Activated CD4-positive, alpha-beta T cell treated with anti-CD3 and anti-CD28 coated beads, Interleukin-2, amount 10 ng/mL, durations not matched to agents 7 days and 5 days (primary cell): ENCODE data around the gene ZNF610. TPM values are rescaled to one million over a fixed set of nuclear protein-coding genes. Genes with fewer than 3 reads are reported as not detected.
"Not testable (repeated sequence)": the region's sequence is repeated elsewhere in the genome, so short reads cannot be mapped to it uniquely, and the experiment has no call there.

Experiments used
- CTCF ChIA-PET: fragments of 350-600 bp; sonication (Branson Sonifier 250); formaldehyde crosslinking; loops from one replicate; lab custom pipeline; 2021; ENCODE audit warnings: antibody characterized with exemption; lab: Charles Lee
- POLR2A ChIA-PET: fragments of 350-600 bp; sonication (Branson Sonifier 250); formaldehyde crosslinking; loops from one replicate; lab custom pipeline; 2021; ENCODE audit warnings: antibody characterized with exemption; lab: Charles Lee
- DNase-seq: peaks from one replicate; pipeline ENCODE4 v3.0.0-alpha.2; 2020
- H3K27ac Mint-ChIP-seq: one replicate; pipeline ENCODE4 v1.8.0; 2021; ENCODE audit warnings: mild to moderate bottlenecking, moderate library complexity, mixed read lengths
- H3K27me3 Mint-ChIP-seq: one replicate; pipeline ENCODE4 v1.8.0; 2021; ENCODE audit warnings: mixed read lengths
- H3K36me3 Mint-ChIP-seq: one replicate; pipeline ENCODE4 v1.8.0; 2021; ENCODE audit warnings: low read depth, mixed read lengths
- H3K4me1 Mint-ChIP-seq: one replicate; pipeline ENCODE4 v1.8.0; 2021; ENCODE audit warnings: mixed read lengths
- H3K4me3 Mint-ChIP-seq: one replicate; pipeline ENCODE4 v1.8.0; 2021; ENCODE audit warnings: mild to moderate bottlenecking, moderate library complexity, mixed read lengths
- H3K9me3 Mint-ChIP-seq: one replicate; pipeline ENCODE4 v1.8.0; 2021; ENCODE audit warnings: mixed read lengths
- total RNA-seq, 2 experiments: library from RNA; stranded (reverse); gene quantifications; one replicate each; pipeline ENCODE4 v1.2.3, GENCODE V29; 2021

Gene ZNF610
- 1 to 10 TPM; 2.1 to 2.8 TPM for total RNA-seq

DNA sequence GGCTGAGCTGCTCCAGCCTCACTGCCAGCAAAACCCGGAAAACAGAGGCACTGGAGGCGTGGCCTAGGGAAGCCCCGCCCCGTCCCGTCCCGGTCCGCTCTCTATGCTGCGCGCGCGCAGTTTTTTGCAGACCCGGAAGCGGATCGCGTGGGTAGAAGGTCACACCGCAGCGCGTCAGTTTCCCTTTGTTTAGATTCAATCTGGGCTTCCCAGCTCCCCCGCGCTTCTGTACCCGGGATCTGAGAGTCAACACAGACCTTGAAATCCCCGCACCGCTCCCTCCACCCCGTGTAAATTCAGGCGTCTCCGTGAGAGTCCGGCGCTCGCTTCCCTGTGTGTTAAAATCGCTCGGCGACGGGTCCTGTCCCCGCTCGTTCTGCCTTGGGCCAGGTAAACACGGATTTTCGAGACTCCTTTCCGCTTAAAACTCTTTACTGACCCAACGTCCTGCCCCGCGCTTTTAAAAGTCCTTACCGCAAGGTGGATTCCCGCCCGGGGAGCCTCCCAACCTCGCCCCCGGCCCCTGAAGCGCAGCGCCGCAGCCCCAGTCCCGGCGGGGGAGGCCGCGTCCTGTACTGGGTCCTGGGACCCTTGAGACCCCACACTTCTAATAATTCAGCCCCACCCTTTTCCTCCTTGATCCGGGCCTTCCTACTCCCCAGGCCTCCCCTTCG, at the start of gene ZNF610:
ZNF610 (plus strand) TSS at position 127 of the 674 bp plus-strand sequence. CDS start 12,930 bp downstream, outside the sequence.
- peaks cover 40% of the 10 kb centered on the region for H3K36me3 Mint-ChIP-seq
- peaks cover 56% of the 10 kb centered on the region for H3K9me3 Mint-ChIP-seq
- ChIA-PET CTCF (no interaction called here), POLR2A (no interaction called here)
- DNase-seq: peak; percentile 91
- no peaks in the 10 kb centered on the region for H3K27me3 Mint-ChIP-seq
- peak within 1 kb of the TSS; percentile 99 for H3K27ac Mint-ChIP-seq
- peak within 1 kb of the TSS; percentile 92 for H3K4me3 Mint-ChIP-seq
- peaks cover 15% of the 10 kb centered on the region for H3K4me1 Mint-ChIP-seq

DNA sequence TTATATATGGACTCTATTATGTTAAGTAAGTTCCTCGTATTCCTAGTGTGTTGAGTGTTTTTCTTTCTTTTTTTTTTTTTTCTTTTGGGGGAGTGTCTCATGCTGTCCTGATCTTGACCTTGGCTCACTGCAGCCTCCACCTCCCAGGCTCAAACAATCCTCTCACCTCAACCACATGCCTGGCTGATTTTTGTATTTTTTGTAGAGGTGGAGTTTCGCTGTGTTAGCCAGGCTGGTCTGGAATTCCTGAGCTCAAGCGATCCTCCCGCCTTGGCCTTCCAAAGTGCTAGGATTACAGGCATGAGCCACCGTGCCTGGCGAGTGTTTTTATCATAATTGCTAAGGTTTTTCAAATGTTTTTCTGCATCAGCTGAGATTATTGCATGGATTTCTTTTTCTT, 49.8 kb upstream of the ZNF610 start:
- POLR2A ChIA-PET: no interaction called here

DNA sequence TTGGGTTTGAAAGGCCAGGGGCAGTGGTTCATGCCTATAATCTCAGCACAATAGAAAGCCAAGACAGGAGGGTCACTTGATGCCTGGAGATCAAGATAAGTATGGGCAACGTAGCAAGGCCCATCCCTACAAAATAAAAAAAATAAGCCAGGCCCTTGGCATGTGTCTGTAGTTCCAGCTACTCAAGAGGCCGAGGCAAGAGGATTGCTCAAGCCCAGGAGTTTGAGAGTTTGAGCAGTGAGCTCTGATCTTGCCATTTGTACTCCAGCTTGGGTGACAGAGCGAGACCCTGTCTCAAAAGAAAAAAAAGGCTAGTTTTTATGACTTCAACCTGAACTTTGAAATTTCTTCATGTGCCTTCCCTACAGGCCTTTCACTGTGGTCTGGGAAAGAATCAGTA, 44.3 kb upstream of the ZNF610 start:
- DNase-seq: no peak
- H3K27ac Mint-ChIP-seq: no peak overlapping the region
- CTCF ChIA-PET: interaction anchor here (0.9 kb wide), 1 partner anchor 10 kb away, joined by 5 read pairs; no protein-coding TSS in a partner anchor
- peaks cover 73% of the 10 kb centered on the region for H3K36me3 Mint-ChIP-seq
- peaks cover 40% of the 10 kb centered on the region for H3K9me3 Mint-ChIP-seq
- H3K27me3 Mint-ChIP-seq: no peaks in the 10 kb centered on the region
- POLR2A ChIA-PET: no interaction called here
- peaks cover 3% of the 10 kb centered on the region for H3K4me1 Mint-ChIP-seq
- no peak overlapping the region for H3K4me3 Mint-ChIP-seq

More for the DNA sequence above, 49.8 kb upstream of the ZNF610 start:
- Mint-ChIP-seq H3K36me3 (peaks cover 94% of the 10 kb centered on the region), H3K4me1 (no peaks in the 10 kb centered on the region), H3K27me3 (no peaks in the 10 kb centered on the region), H3K9me3 (peaks cover 55% of the 10 kb centered on the region), H3K27ac (no peak overlapping the region), H3K4me3 (no peak overlapping the region)
- DNase-seq: no peak
- CTCF ChIA-PET: interaction anchor here (0.6 kb wide), 1 partner anchor 263 kb away, joined by 3 read pairs; no protein-coding TSS in a partner anchor

DNA sequence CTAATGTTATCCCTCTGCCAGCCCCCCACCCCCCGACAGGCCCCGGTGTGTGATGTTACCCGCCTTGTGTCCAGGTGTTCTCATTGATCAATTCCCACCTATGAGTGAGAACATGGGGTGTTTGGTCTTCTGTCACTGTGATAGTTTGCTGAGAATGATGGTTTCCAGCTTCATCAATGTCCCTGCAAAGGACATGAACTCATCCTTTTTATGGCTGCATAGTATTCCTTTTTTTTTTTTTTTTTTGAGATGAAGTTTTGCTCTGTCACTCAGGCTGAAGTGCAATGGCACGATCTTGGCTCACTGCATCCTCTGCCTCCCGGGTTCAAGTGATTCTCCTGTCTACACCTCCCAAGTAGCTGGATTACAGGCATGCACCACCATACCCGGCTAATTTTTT, 43.1 kb upstream of the ZNF610 start:
- peaks cover 12% of the 10 kb centered on the region for H3K4me1 Mint-ChIP-seq
- H3K27me3 Mint-ChIP-seq, CTCF ChIA-PET, H3K27ac Mint-ChIP-seq, H3K4me3 Mint-ChIP-seq, DNase-seq, POLR2A ChIA-PET: not testable (repeated sequence)
- H3K36me3 Mint-ChIP-seq: peaks cover 70% of the 10 kb centered on the region
- peaks cover 36% of the 10 kb centered on the region for H3K9me3 Mint-ChIP-seq

DNA sequence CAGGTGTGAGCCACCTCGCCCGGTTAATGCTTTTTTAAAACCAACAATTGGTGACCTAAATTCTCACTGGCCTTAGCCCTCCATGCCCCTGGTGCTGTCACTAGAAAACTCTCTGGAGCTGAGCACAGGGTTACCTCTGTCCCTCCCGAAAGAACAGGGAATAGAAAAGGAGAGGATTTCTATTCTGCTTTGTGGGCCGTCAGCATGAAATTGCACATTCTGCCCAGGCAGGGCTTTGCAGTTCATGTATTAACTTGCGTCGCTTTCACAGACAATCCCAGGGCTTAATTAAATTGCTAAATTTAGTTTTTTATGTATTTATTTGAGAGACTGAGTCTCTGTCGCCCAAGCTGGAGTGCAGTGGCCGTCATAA, 39.7 kb upstream of the ZNF610 start:
- peaks cover 74% of the 10 kb centered on the region for H3K36me3 Mint-ChIP-seq
- H3K27ac Mint-ChIP-seq: peak overlapping the region; percentile 82
- H3K4me1 Mint-ChIP-seq: peaks cover 18% of the 10 kb centered on the region
- H3K27me3 Mint-ChIP-seq: no peaks in the 10 kb centered on the region
- no peak for DNase-seq
- ChIA-PET POLR2A (no interaction called here), CTCF (no interaction called here)
- peak overlapping the region; percentile 80 for H3K4me3 Mint-ChIP-seq
- peaks cover 38% of the 10 kb centered on the region for H3K9me3 Mint-ChIP-seq

DNA sequence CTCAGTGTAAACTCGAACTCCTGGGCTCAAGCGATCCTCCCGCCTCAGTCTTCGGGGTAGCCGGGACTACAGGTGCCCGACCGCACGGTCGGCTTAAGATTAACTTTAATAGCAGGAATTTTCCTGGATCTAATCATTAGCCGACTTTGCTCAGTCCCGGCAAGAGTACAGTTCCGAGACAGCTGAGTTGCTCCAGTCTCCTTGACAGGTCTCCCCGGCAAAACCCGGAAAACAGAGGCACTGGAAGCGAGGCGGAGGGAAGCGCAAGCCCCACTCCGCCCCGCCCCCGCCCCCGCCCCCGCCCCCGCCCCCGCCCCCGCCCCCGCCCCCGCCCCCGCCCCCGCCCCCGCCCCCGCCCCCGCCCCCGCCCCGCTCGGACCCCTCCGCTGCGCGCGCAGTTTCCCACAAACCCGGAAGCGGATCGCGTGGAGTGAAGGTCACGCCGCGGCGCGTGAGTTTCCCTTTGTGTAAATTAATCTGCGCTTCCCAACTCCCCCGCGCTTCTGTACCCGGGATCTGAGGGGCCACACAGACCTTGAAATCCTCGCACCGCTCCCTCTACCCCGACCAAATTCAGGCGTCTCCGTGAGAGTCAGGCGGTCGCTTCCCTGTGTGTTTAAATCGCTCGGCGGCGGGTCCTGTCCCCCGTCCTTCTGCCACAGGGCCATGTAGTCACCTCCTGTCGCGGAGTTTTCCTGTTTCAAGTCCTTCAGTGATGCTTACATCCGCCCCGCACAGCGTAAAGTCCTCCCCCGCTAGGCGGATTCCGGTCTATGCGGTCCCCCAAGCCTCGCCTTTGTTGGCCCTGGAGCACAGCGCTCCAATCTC, 39.1 kb upstream of the ZNF610 start, which contains the start of gene ZNF480:
ZNF480 (plus strand) TSS at position 397 of the 828 bp plus-strand sequence. CDS start 3,244 bp downstream, outside the sequence.
- Mint-ChIP-seq H3K36me3 (peaks cover 74% of the 10 kb centered on the region), H3K4me3 (peak within 1 kb of the TSS; percentile 93), H3K9me3 (peaks cover 42% of the 10 kb centered on the region), H3K4me1 (peaks cover 18% of the 10 kb centered on the region), H3K27me3 (no peaks in the 10 kb centered on the region), H3K27ac (peak within 1 kb of the TSS; percentile 98)
- POLR2A ChIA-PET: no interaction called here
- peak; percentile 90 for DNase-seq
- CTCF ChIA-PET: no interaction called here

DNA sequence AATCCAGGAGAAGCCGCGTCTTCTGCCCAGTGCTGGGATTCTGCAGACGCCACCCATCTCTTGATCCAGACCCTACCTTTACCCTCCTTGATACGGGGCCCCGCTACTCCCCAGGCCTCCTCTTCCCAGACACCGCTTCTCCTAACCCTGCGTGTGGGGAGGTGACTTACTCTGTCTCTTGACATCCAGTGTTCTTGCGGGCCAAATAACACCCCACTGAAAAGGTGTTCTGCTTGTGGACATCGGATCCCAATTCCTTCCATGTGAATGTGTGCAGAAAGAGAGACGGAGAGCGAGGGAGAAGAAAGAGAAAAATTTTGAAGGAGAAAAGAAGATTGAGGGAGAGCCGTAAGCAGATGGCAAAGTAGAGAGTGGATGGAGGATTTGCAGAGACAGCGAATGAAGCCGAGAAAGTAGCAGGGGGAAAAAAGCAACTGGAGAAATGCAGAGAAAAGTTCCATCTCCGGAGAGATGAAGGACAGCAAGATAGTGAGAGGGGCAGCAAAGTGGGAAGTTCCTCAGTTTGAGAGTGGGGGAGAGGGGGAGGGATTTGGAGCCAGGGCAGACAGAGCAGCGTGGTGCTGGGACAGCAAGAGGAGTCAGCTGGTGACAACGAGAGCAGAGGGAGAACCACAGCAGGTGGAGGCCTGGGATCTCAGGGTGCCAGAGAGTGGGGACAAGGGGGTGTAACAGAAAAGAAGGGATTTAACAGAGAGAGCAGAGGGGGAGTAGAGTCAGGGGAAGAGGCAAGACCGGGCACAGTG, 38.3 kb upstream of the ZNF610 start:
- H3K27ac Mint-ChIP-seq: peak overlapping the region; percentile 98
- H3K9me3 Mint-ChIP-seq: peaks cover 44% of the 10 kb centered on the region
- POLR2A ChIA-PET: no interaction called here
- CTCF ChIA-PET: no interaction called here
- no peaks in the 10 kb centered on the region for H3K27me3 Mint-ChIP-seq
- peaks cover 77% of the 10 kb centered on the region for H3K36me3 Mint-ChIP-seq
- peak overlapping the region; percentile 93 for H3K4me3 Mint-ChIP-seq
- DNase-seq: no peak
- peaks cover 18% of the 10 kb centered on the region for H3K4me1 Mint-ChIP-seq

DNA sequence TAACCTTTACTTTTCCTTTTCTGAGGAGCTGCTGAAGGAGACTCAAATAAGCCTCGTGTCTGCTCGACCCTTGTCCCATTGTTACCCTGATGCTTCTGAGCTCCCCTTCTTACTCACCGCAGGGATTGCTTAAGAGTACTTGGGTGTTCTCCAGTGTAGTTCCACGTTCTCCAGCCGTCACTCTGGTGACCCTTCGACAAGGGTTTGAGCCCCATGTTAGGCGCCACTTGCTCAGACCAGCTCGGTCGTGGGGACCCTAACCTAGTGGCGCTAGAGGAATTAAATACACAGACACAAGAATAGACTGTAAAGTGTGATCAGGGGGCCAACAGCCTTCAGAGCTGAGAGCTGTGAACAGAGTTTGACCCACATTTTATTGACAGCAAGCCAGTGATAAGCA, 28.8 kb upstream of the ZNF610 start:
- Mint-ChIP-seq H3K4me3 (no peak overlapping the region), H3K27me3 (no peaks in the 10 kb centered on the region), H3K36me3 (peaks cover 86% of the 10 kb centered on the region), H3K9me3 (peaks cover 59% of the 10 kb centered on the region), H3K4me1 (no peaks in the 10 kb centered on the region), H3K27ac (no peak overlapping the region)
- peak; percentile 8 for DNase-seq
- CTCF ChIA-PET: interaction anchor here (0.6 kb wide), 1 partner anchor 123 kb away, joined by 3 read pairs; no protein-coding TSS in a partner anchor
- POLR2A ChIA-PET: no interaction called here

DNA sequence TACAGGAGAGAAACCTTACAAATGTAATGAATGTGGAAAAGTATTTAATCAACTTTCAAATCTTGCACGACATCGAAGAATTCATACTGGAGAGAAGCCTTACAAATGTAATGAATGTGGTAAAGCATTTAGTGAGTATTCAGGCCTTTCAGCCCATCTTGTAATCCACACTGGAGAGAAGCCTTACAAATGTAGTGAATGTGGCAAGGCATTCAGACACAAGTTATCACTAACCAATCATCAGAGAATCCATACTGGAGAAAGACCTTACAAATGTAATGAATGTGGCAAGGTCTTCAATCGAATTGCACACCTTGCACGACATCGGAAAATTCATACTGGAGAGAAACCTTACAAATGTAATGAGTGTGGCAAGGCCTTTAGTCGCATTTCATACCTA, 13.6 kb upstream of the ZNF610 start:
- no peak overlapping the region for H3K27ac Mint-ChIP-seq

DNA sequence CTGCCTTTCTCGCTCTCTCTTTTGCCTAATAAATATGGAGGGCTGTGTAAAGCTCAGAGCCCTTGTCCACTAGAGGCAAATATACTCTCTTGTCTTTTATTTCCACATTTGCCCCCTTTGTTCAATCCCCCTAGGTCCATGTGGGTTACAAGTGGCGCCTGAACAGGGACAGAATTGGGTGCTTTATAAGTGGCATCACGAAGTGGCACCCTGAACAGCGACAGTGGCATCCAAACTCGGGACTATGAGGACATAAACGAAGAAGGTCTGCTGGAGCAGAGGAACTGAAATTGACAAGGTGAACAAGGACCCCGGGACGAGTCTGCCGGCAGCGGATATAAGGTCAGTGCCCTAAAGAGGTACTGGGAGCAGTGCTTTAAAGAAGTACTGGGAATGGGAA, 4.3 kb upstream of the ZNF610 start:
- H3K36me3 Mint-ChIP-seq: peaks cover 23% of the 10 kb centered on the region
- CTCF ChIA-PET: no interaction called here
- no peak for DNase-seq
- H3K4me1 Mint-ChIP-seq: peaks cover 7% of the 10 kb centered on the region
- peaks cover 53% of the 10 kb centered on the region for H3K9me3 Mint-ChIP-seq
- no peak overlapping the region for H3K27ac Mint-ChIP-seq
- H3K27me3 Mint-ChIP-seq: no peaks in the 10 kb centered on the region
- POLR2A ChIA-PET: no interaction called here
- H3K4me3 Mint-ChIP-seq: no peak overlapping the region

More for the DNA sequence above, 13.6 kb upstream of the ZNF610 start:
- Mint-ChIP-seq H3K9me3 (peaks cover 76% of the 10 kb centered on the region), H3K4me3 (no peak overlapping the region), H3K36me3 (peaks cover 72% of the 10 kb centered on the region), H3K27me3 (no peaks in the 10 kb centered on the region), H3K4me1 (no peaks in the 10 kb centered on the region)
- ChIA-PET CTCF (no interaction called here), POLR2A (no interaction called here)
- no peak for DNase-seq

DNA sequence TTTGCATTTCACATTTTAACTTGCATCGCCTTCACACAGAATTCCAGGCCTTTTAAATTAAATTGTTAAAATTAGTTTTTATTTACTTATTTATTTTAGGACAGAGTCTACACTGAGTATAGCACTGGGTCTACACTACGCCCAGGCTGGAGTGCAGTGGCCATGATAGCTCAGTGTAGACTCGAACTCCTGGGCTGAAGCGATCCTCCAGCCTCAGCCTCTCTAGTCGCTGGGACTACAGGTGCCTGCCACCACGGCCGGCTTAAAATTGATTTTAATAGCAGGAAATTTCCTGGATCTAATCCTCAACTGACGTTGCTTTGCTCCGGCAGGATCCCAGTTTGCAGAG, 301 bp upstream of the ZNF610 start:
- CTCF ChIA-PET: no interaction called here
- POLR2A ChIA-PET: no interaction called here
- Mint-ChIP-seq H3K4me3 (peak overlapping the region; percentile 92), H3K36me3 (peaks cover 38% of the 10 kb centered on the region), H3K27me3 (no peaks in the 10 kb centered on the region), H3K27ac (peak overlapping the region; percentile 99), H3K9me3 (peaks cover 60% of the 10 kb centered on the region), H3K4me1 (peaks cover 15% of the 10 kb centered on the region)
- no peak for DNase-seq

DNA sequence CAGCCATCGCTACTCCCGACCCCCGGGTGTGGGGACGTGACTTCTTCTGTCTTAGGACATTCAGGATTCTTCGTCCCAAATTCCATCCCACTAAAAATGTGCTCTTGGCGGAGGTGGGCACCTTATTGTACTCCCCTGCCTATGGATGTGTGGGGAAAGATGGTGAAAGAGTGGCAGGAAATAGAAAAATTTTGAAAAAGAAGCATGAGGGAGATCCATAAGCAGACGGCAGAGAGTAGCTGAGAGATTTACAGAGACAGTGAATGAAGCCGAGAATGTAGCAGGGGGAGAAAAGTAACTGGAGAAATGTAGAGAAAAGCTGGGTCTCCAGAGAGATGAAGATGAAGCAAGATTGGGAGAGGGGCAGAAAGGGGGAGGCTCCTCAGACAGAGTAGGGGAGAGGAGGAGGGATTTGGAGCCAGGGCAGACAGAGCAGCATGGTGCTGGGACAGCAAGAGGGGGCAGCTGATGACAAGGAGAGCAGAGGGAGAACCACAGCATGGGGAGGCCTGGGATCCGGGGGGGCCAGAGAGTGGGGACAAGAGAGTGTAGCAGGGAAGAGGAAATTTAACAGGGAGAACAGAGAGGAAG, 843 bp downstream of the ZNF610 start:
- peak overlapping the region; percentile 99 for H3K27ac Mint-ChIP-seq
- no peaks in the 10 kb centered on the region for H3K27me3 Mint-ChIP-seq
- DNase-seq: no peak
- peaks cover 52% of the 10 kb centered on the region for H3K9me3 Mint-ChIP-seq
- ChIA-PET POLR2A (no interaction called here), CTCF (no interaction called here)
- peaks cover 15% of the 10 kb centered on the region for H3K4me1 Mint-ChIP-seq
- peak overlapping the region; percentile 92 for H3K4me3 Mint-ChIP-seq
- peaks cover 38% of the 10 kb centered on the region for H3K36me3 Mint-ChIP-seq
